ENCODE results near the gene TMEM205.

The TMEM205 gene

DNA sequence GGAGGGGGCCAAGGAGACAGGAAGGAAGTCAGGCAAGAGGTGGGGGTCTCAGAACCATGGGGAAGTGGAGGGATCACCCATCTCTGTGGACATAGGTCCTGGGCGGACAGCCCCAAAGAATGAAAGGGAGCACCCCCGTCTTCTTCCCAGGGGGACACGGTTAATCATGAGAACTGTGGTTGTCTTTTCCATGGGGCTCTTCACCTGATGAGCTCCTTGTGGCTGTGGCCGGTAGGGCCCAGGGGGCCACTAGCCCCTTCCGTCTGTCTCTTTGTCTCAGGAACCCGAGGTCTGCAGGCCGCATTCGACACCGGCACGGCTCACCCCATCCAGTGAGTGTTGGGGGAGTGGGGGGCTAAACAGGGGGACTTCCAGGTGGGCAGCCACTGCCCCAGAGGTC is 17.8 kb upstream of the TMEM205 start:
- H3K27me3 ChIP-seq (ENCODE audit: insufficient read depth, low read length) = no peaks in the 10 kb centered on the region
- no peaks in the 10 kb centered on the region for H4K20me1 ChIP-seq (ENCODE audit: insufficient read depth, low read length)
- H3F3A ChIP-seq (ENCODE audit: insufficient read depth, low read length) = no peaks in the 10 kb centered on the region
- H3K4me3 ChIP-seq (ENCODE audit: low read depth, low read length, poor library complexity, severe bottlenecking) = no peak overlapping the region
- no peaks in the 10 kb centered on the region for H3K9me3 ChIP-seq (ENCODE audit: low read length)
- H3K79me2 ChIP-seq (ENCODE audit: insufficient read depth, low read length) = no peaks in the 10 kb centered on the region
- H2AFZ ChIP-seq (ENCODE audit: low read length) = no peak overlapping the region
- TF ChIP-seq EZH2 (IDR thresholded peaks at IDR 0.05; ENCODE audit: borderline replicate concordance, low read length) (no peak), CTCF (IDR thresholded peaks at IDR 0.05; ENCODE audit: low read length) (no peak)
- no peaks in the 10 kb centered on the region for H3K4me1 ChIP-seq (ENCODE audit: insufficient read depth, low read length, severe bottlenecking)
- H3K9me2 ChIP-seq (ENCODE audit: low read depth, low read length) = no peaks in the 10 kb centered on the region
- H3K9ac ChIP-seq (ENCODE audit: low read length) = no peak overlapping the region
- no peak overlapping the region for H3K4me2 ChIP-seq (ENCODE audit: low read length)
- H3K36me3 ChIP-seq (ENCODE audit: insufficient read depth, low read length) = peaks cover 3% of the 10 kb centered on the region; the same call in 1 of the 2 replicates
- H3K27ac ChIP-seq (ENCODE audit: low read depth, low read length, poor library complexity, severe bottlenecking) = no peak overlapping the region

GRCh38 chr19:11361771-11362731 is 16.0 kb upstream of the TMEM205 start:
- no peak overlapping the region for H2AFZ ChIP-seq (ENCODE audit: low read length)
- H4K20me1 ChIP-seq (ENCODE audit: insufficient read depth, low read length) = no peaks in the 10 kb centered on the region
- no peaks in the 10 kb centered on the region for H3K27me3 ChIP-seq (ENCODE audit: insufficient read depth, low read length)
- H3K9me2 ChIP-seq (ENCODE audit: low read depth, low read length) = no peaks in the 10 kb centered on the region
- H3K36me3 ChIP-seq (ENCODE audit: insufficient read depth, low read length) = no peaks in the 10 kb centered on the region
- no peaks in the 10 kb centered on the region for H3F3A ChIP-seq (ENCODE audit: insufficient read depth, low read length)
- no peaks in the 10 kb centered on the region for H3K9me3 ChIP-seq (ENCODE audit: low read length)
- no peak overlapping the region for H3K9ac ChIP-seq (ENCODE audit: low read length)
- H3K4me2 ChIP-seq (ENCODE audit: low read length) = no peak overlapping the region
- H3K27ac ChIP-seq (ENCODE audit: low read depth, low read length, poor library complexity, severe bottlenecking) = no peak overlapping the region
- H3K79me2 ChIP-seq (ENCODE audit: insufficient read depth, low read length) = no peaks in the 10 kb centered on the region
- TF ChIP-seq EZH2 (IDR thresholded peaks at IDR 0.05; ENCODE audit: borderline replicate concordance, low read length) (no peak), CTCF (IDR thresholded peaks at IDR 0.05; ENCODE audit: low read length) (no peak)
- H3K4me3 ChIP-seq (ENCODE audit: low read depth, low read length, poor library complexity, severe bottlenecking) = no peak overlapping the region
- no peaks in the 10 kb centered on the region for H3K4me1 ChIP-seq (ENCODE audit: insufficient read depth, low read length, severe bottlenecking)

DNA sequence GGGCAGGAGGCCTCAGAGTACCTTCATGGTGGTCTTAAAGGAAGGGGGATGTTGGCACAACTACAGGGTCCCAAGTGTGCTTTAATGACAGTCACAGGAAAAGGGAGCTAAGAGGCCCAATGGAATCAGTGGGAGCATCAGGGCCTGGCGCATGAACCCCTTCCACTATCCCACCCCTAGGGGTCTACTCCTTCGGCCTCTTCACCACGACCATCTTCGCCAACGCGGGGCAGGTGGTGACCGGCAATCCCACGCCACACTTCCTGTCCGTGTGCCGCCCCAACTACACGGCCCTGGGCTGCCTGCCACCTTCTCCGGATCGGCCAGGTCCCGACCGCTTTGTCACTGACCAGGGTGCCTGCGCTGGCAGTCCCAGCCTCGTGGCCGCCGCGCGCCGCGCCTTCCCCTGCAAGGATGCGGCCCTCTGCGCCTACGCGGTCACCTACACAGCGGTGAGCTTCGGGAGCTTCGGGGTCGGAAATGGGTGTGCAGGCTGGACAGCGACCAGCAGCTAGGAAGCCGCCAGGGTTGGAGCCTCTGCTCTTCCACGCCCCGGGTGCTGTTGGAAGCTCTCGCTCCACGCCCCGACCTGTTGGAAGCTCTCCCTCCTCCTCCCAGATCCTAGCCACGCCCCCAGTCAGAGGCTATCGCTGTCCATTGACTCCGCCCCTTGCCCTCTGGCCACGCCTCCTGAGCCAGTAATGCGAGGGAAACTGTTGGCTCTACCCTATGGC is 15.1 kb upstream of the TMEM205 start:
- H3K4me2 ChIP-seq (ENCODE audit: low read length) = no peak overlapping the region
- no peaks in the 10 kb centered on the region for H4K20me1 ChIP-seq (ENCODE audit: insufficient read depth, low read length)
- peaks cover under 1% of the 10 kb centered on the region for H3K4me1 ChIP-seq (ENCODE audit: insufficient read depth, low read length, severe bottlenecking)
- no peak overlapping the region for H3K9ac ChIP-seq (ENCODE audit: low read length)
- no peak overlapping the region for H2AFZ ChIP-seq (ENCODE audit: low read length)
- H3K27me3 ChIP-seq (ENCODE audit: insufficient read depth, low read length) = no peaks in the 10 kb centered on the region
- H3K9me2 ChIP-seq (ENCODE audit: low read depth, low read length) = no peaks in the 10 kb centered on the region
- TF ChIP-seq EZH2 (IDR thresholded peaks at IDR 0.05; ENCODE audit: borderline replicate concordance, low read length) (no peak), CTCF (IDR thresholded peaks at IDR 0.05; ENCODE audit: low read length) (no peak)
- H3K27ac ChIP-seq (ENCODE audit: low read depth, low read length, poor library complexity, severe bottlenecking) = no peak overlapping the region
- no peaks in the 10 kb centered on the region for H3K9me3 ChIP-seq (ENCODE audit: low read length)
- no peak overlapping the region for H3K4me3 ChIP-seq (ENCODE audit: low read depth, low read length, poor library complexity, severe bottlenecking)
- H3F3A ChIP-seq (ENCODE audit: insufficient read depth, low read length) = no peaks in the 10 kb centered on the region
- H3K36me3 ChIP-seq (ENCODE audit: insufficient read depth, low read length) = no peaks in the 10 kb centered on the region
- H3K79me2 ChIP-seq (ENCODE audit: insufficient read depth, low read length) = no peaks in the 10 kb centered on the region
